Loucy (cell line): ENCODE results near the gene CFAP68.

Experiments
- CTCF ChIP-seq: fragments of 200-600 bp; sonication (generic); conservative IDR thresholded peaks from 2 replicates; pipeline ENCODE4 v1.5.1; 2014; ENCODE audit warnings: mild to moderate bottlenecking, antibody characterized with exemption, low read length
- EZH2phosphoT487 ChIP-seq: fragments of 200-600 bp; IDR thresholded peaks from 2 replicates; pipeline ENCODE4 v1.6.1; 2018; ENCODE audit warnings: antibody characterized with exemption, mild to moderate bottlenecking, moderate library complexity, borderline replicate concordance

- TF ChIP-seq CTCF = no peak
- TF ChIP-seq EZH2phosphoT487 = no peak
Observed at GRCh38 chr11:111909378-111909777, 30.0 kb downstream of the CFAP68 start.
